ENCODE results near the gene ANKRD13B.

ANKRD13B gene

GRCh38 chr17:29569245-29569950 lies 23.5 kb upstream of the ANKRD13B start:
- peak in 1 of 3 experiments; percentile 34 for DNase-seq

GRCh38 chr17:29570521-29570920 lies 22.4 kb upstream of the ANKRD13B start:
- DNase-seq, result no peak

GRCh38 chr17:29571486-29571882 lies 21.4 kb upstream of the ANKRD13B start:
- DNase-seq, result no peak

GRCh38 chr17:29571883-29572681 lies 20.9 kb upstream of the ANKRD13B start:
- no peak for DNase-seq

GRCh38 chr17:29572691-29573557 lies 20.0 kb upstream of the ANKRD13B start:
- DNase-seq, result no peak

- no peak for DNase-seq
Measured at GRCh38 chr17:29573558-29573869, 19.4 kb upstream of the ANKRD13B start.

GRCh38 chr17:29573871-29574731 lies 18.8 kb upstream of the ANKRD13B start:
- DNase-seq, result no peak

- DNase-seq, result no peak
Measured at GRCh38 chr17:29574732-29575510, 18.0 kb upstream of the ANKRD13B start.

GRCh38 chr17:29575511-29576213 lies 17.3 kb upstream of the ANKRD13B start:
- no peak for DNase-seq

GRCh38 chr17:29576214-29577000 lies 16.5 kb upstream of the ANKRD13B start:
- no peak for DNase-seq

- DNase-seq, result no peak
Measured at GRCh38 chr17:29577001-29577370, 15.9 kb upstream of the ANKRD13B start.

- DNase-seq, result no peak
Measured at GRCh38 chr17:29577385-29578211, 15.3 kb upstream of the ANKRD13B start.

GRCh38 chr17:29578626-29579485 lies 14.1 kb upstream of the ANKRD13B start:
- DNase-seq, result no peak

- DNase-seq, result peak; percentile 61 to 84 (median 71)
Measured at GRCh38 chr17:29579866-29580771, 12.8 kb upstream of the ANKRD13B start.

- DNase-seq, result peak in 2 of 3 experiments; percentile 62 to 83
Measured at GRCh38 chr17:29581583-29582253, 11.2 kb upstream of the ANKRD13B start.

- DNase-seq, result no peak
Measured at GRCh38 chr17:29582254-29582765, 10.6 kb upstream of the ANKRD13B start.
